ENCODE results near the gene MYO3A.

- no peak for TF ChIP-seq CTCF (optimal IDR thresholded peaks at IDR 0.05 in 1 of 3, IDR thresholded peaks at IDR 0.05 in 1 of 3, conservative IDR thresholded peaks at IDR 0.05 in 1 of 3; ENCODE audit: extremely low read depth in 1 of 3, insufficient read depth in 2 of 3, low read length in 3 of 3)
- no peak for TF ChIP-seq EZH2 (IDR thresholded peaks at IDR 0.05; ENCODE audit: low read length)
These were observed 90.3 kb downstream of the MYO3A start for GRCh38 chr10:26024303-26024702.
